GM19025 (cell line): ENCODE results near the gene EIF1AX.
"Not testable (repeated sequence)": the region's sequence is repeated elsewhere in the genome, so short reads cannot be mapped to it uniquely, and the experiment has no call there.

Experiments
- ATAC-seq: cut with Tn5 transposase; IDR thresholded peaks from one replicate; pipeline ENCODE4 v1.9.1; 2021; ENCODE audit warnings: mild to moderate bottlenecking, low read depth, moderate library complexity; ENCODE audit not compliant: unreplicated experiment

EIF1AX gene

DNA sequence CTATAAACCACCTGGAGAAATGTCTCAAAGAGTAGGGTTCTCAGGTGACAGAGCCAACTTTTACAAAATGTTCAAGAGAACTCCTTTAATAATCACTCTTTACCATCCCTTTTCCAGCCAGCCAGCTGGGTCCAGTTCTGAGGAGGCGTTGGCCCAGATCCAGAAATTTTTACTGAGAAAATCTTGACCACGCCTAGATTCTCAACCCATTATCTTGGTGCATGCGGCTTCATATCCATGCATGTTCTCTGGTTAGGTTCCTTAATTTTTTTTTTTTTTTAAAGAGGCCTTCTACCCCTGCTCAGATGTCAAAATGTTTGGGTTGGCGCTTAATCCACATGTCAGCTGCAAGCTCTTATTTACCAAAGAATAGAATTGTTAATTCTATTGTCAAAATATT lies 13.0 kb downstream of the EIF1AX start:
- no peak for ATAC-seq

DNA sequence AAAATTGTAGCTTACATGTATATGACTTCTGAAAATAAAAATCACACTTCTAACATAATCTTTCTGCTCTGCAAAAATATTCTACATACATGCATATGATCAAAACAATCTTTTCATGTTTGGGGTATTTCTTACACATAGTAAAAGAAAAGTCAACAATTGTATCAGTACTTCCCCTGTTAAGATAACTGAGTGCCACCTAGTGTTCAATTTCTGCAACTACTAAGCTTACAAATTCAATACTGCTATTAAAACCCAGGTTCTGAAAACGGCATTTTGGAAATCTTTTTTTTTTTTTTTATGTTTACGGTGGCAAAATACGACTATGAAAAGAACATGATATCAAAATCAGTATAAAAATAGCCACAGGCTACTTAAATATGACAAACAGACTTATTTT lies 14.2 kb downstream of the EIF1AX start:
- ATAC-seq = not testable (repeated sequence)

DNA sequence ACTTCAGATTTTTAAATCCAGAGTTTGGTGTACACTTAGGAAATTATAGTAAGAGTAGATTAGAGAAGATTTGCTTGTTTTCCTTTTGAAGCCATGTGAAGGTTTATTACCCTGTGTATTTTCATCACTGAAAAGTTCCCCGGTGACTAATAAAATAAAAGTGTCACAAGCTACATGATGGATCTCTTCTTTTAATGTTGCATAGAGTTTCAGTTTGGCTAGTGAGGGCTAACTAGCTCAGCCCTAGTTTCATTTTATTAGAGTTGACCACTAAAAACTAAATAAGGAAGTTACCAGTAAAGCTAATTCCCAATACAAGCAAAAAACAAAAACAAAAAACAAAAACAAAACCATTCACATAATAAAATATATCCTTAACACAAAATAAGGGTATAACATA lies 14.8 kb downstream of the EIF1AX start:
- not testable (repeated sequence) for ATAC-seq

DNA sequence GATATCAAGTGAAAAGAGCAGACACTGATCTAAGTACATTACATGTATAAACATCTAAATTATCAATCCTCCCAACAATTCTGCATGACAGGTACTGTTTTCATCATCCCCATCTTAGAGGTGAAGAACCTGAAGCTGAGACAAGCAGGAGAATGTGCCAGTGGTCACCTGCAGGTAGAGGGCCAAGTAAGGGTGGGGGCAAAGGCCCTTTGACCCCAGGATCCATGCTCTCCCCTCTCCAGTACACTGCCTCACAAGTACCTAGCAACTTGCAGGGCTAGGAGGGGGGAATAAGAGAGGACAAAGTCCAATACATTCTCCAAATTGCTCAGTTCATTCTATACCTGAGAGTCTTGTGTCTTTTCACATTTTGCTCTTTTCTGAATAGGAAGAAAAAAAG lies 16.7 kb downstream of the EIF1AX start:
- ATAC-seq = no peak

DNA sequence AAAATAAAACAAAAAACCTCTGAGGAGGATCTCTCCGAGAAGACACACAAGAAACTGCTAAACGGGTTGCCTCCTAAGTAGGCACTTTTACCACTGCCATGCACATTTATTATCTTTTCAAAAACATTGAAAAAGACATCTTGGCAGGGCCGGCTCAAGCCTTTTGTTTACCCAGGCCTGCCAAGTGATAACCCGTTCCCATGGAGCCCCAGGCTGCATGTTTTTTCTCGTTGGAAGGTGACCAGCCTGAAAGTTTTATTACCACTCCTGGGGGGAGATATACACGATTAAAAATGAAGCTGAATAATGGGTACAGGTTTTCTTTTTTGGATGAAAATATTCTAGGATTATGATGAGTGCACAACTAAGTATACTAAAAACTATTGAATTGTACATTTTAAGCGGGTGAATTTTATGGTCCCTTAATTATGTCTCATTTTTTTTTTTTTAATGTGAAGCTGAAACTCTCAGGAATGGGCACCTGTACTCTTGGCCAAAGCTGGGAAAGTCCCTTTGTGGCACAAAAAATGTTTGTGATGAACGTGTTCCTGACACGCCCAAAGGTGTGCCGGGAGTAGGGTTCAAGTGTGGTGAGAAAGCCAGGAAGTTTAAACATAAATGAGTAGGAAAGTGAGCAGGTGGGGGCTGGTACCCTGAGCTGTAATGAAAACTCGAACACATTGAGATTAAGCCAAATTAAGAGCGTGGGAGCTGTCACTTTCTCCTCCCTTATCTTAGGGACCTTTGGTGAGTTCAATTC lies 23.4 kb downstream of the EIF1AX start:
- no peak for ATAC-seq

DNA sequence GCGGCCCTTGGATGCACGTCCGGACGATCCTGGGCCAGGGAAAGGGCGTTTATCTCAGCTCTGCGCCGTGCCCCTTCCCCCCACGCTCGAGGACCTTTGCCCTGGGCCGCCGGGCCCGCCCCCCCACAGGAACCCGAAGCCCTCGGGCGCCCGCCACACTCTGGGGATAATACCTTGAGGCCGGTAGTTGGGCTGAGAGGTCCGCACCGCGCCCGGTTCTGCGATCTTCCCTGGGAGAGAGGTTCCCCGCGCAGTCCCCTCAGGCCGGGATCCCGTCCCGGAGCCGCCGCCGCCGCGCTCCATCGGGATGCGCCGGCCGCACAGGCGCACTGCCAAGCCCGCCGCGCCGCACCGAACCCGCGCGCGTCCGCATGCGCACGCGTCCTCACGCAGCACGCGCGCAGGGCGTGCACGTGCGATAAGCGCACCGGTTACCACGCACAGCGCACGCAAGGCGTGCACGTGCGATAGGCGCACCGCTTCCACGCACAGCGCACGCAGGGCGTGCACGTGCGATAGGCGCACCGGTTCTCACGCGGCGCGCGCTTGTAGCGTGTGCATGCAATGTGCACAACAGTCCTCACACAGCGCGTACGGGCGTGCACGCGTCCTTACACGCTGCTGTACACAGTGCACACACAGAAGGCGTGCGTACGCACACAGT lies 24.9 kb downstream of the EIF1AX start, which contains the start of gene MAP7D2:
Gene MAP7D2 (minus strand): TSS at position 331 of the 664 bp plus-strand sequence. CDS start 28 bp downstream, at position 303.
- no peak for ATAC-seq

DNA sequence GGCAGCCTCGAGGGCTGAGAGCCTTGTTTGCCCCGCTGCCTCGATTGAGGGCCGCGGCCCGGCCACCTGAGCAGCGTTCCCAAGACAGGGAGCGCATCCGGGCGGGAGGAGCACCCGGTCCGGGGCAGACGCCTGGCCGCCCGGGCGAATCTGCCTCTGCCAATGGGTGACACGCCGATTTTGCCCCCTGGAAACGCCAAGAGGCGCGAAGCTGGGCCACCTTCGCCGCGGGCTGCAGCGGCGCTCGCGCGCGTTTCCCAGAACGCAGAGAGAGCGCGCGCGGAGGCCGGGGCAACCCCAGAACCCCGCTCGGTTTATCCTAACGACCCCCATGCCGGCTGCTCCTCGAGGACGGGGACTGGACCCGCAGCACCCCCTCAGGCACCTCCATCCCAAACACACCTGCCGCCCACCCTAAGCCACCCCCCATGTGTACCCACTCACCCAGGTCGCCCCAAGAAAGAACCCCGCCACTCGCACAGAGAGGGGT lies 25.5 kb downstream of the EIF1AX start:
- ATAC-seq = no peak

DNA sequence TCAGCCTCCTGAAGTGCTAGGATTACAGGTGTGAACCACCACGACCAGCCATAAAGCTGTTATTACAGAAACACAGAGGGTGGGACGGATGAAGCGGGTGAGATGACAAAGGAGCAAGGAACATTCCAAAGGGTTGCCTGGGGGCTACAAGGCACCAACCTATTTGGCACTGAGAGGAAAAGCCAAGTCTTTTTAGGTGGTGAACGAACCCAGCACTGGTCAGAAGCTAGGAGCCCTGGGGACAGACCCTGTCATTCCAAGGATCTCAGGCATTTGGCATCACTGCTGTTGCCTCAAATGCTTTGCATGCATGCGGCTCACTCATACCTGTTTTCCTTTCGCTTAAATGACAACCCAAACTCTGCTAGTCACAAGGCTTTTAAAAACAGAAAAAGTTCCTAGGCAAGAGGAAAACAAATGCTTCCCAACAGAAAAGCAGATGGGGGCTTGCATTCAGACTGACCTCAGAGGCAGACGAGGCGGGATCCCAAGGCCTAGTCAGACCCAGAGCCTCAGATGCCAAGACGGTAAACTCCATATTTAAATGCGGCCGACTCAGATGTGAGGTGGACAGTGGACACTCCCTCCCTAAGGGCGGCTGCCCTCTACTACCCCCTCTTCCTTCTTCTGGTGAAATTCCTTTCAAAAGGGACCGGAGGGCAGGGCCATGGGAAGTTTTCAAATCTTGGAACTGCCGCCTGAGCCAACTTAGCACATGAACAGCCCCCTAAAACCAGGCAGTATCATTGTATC lies 29.4 kb downstream of the EIF1AX start:
- ATAC-seq = no peak

DNA sequence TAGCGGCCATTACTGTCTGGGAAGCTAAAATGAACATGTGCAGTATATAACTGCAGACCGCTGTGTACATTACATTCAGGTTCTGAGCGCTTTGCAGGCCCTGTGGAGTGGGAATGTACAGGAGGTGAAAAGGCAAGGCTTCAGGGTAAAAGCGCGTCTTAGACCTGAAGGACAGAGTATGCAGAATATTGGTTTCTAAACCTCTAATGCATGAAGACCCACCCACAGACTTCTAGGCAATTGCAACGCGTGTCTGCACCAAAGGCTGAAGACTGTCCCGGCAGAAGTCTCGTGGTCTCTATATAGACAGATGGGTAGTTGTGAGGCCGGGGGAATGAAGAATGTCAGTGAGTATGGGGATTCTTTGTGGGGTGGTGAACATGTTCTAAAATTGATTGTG lies 30.4 kb downstream of the EIF1AX start:
- ATAC-seq = no peak

DNA sequence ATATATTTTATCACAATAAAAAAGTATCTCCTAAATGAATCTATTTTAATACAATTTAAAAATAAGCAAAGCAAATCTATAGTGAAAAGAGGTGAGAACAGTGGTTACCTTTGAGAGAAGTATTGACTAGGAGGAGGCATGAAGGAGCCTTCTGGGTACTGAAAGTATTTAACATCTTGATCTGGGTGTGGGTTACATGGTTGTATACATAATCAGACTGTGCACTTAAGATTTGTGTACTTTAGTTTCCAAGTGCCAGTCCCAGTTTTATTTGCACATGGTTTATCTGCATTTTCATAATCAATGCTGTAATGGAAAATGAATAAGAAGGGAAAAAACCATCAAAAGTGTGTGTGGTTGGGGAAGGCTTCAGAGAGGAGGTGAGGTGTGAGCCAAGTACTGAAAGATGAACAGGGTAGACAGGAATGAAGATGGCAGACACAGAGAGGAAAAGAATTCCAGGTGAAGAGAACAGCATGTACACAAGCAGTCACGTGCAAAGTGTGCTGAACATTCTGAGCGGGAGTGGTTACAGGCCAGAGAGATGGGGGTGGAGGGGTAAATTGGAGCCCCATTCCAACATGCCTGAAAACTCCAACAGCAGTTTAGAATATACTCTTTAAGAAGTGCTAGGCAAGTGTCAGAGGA lies 39.6 kb downstream of the EIF1AX start:
- ATAC-seq = no peak

DNA sequence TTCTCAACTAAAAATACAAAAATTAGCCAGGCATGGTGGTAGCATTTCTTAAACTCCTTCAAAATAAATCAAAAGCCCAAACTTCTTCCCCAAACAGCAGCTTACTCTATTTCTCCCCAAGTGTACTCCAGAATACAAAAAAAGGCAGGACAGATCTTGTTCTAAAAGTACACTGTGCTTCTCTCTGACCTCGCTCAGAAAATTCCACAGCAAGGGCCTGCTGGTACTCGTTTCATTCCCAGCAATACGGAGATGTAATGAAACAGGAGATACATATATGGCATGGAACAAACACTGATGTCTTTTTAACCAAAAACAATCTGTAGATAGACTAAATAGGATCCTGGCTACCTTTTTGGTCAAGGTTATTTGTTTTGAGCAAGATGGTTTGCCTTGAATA lies 50.1 kb downstream of the EIF1AX start:
- no peak for ATAC-seq

DNA sequence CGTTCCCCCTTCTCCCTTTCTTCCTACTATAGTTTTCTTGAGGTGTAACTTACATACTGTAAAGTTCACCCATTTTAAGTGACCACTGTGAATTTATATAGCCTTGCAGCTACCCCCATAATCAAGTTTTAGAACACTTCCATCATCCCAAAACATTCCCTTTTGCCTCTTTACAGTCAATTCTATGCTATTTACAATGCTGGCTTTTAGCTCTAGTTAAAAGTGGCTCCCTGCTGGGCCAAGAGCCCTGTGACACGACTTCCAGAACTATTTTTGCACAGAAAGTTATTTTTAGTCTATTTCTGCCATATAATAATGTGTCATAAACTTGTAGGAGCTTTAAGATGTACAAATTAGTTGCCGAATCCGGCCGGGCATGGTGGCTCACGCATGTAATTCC lies 51.8 kb downstream of the EIF1AX start:
- ATAC-seq = no peak

DNA sequence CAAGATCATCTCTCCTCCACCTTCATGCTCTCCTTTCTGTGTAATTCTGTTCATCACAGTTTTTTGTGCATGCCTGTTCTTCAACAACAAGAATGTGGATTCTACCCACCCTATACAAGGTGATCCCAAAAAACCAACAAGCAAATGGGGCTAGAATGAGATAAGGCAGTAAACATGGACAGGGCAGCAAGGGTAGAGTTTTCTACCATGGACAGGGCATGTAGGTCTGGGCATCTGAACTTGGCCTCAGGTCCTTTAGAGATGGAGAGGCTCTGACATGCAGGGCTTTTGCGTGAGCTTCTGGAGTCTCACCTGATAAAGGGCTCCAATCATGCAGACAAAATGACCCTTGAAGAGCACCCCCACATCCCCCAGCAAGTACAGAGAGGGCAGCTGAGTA lies 61.4 kb downstream of the EIF1AX start:
- ATAC-seq = no peak
